NCI-H2196 (cell line): ENCODE data around the gene EAF2.
"Not testable (repeated sequence)": the region's sequence is repeated elsewhere in the genome, so short reads cannot be mapped to it uniquely, and the experiment has no call there.

Source experiments
- DNase-seq: peaks from one replicate; lab custom pipeline; 2025; ENCODE audit not compliant: unreplicated experiment; lab: John Stamatoyannopoulos, UW

EAF2 gene

GRCh38 chr3:121857778-121858177 lies 22.8 kb downstream of the EAF2 start:
- not testable (repeated sequence) for DNase-seq

DNA sequence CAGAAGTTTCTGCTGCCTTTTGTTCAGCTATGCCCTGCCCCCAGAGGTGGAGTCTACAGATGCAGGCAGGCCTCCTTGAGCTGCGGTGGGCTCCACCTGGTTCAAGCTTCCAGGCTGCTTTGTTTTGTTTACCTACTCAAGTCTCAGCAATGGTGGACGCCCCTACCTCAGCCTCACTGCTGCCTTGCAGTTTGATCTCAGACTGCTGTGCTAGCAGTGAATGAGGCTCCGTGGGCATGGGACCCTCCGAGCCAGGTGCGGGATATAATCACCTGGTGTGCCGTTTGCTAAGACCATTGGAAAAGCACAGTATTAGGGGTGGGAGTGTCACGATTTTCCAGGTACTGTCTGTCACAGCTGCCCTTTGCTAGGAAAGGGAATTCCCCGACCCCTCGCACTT lies 28.2 kb downstream of the EAF2 start:
- not testable (repeated sequence) for DNase-seq

- DNase-seq, result no peak
These were observed 28.8 kb downstream of the EAF2 start for GRCh38 chr3:121863801-121864200.

DNA sequence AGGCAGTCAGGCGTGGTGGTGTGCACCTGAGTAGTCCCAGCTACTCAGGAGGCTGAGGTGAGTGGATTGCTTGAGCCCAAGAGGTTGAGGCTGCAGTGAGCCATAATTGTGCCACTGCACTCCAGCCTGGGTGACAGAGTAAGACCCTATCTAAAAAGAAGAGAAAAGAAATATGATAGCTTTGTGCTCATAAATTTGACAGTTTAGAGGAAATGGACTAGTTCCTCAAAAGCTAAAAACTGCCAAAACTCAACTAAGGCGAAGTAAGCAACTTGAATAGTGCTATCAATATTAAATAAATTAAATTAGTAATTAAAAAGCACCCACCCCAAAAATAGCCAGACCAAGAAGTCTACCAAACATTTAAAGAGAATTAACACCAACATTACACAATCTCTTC lies 34.7 kb downstream of the EAF2 start:
- DNase-seq, result no peak

DNA sequence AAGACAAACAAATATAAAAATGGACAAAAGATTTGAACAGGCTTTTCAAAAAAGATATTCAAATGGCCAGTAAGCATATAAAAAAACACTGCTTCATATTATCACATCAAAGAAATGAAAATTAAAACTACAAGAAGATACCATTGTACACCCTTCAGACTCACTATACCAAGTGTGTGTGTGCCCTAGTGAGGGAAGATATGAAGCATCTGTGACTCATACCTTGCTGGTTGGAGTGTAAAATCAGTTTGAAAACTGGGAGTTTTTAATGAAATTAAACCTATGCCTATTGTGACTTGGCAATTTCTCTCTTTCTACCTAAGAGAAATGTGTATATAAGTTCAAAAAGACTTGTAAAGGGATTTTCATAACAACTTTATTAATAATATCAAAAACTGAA lies 35.7 kb downstream of the EAF2 start:
- DNase-seq, result no peak

DNA sequence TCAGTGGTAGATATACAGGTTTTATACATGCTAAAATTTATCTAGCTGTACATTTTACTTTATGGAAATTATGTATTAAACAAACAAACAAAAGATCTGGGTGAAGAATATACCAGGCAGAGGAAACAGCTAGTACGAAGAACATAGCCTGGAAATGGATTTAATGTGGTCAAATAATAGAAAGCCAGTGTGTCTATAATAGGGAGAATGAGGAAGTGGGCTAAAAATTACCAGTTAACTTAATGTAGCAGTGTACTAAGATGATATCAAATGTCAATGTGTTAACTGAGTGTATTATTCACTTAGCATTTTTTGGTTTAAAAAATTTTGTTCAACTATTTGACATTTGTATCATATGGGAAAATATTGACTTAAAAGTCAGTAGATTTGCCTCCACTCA lies 36.4 kb downstream of the EAF2 start:
- DNase-seq, result no peak

DNA sequence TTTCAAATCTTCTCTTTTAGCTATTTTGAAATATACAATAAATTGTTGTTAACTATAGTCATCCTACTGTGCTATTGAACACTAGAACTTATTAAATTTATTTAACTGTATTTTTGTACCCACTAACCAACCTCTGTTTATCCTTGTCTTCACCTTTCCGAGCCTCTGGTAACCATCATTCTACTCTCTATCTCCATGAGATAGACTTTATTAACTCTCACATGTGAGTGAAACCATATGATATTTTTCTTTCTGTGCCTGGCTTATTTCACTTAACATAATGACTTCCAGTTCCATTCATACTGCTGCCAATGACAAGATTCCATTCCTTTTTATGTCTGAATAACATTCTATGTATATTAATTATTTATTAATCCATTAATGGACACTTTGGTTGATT lies 43.4 kb downstream of the EAF2 start:
- no peak for DNase-seq

DNA sequence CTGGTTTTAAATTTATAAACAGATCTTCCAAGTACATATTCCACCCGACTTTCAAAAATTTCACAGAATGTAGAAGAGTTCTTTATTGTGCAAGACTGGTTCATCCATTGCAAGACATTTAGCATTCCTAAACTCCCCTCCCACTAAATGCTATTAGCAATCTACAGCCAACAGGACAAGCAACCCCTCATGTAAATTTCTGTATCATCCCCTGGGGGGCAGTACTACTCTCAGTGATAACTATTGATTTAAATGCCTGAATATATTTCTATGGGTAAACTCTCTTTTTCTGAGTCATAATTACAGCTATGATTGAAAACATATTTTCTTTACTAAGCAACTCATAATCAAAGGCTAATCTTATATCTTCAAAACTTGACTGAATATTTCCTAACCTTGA lies 48.5 kb downstream of the EAF2 start:
- peak; percentile 13 for DNase-seq

- no peak for DNase-seq
These were observed 50.4 kb downstream of the EAF2 start for GRCh38 chr3:121885386-121885785.

GRCh38 chr3:121894301-121894990 lies 59.4 kb downstream of the EAF2 start, which contains the start of gene SLC15A2:
Gene SLC15A2, plus strand, starts transcription at chr3:121894401. Its CDS starts 76 bp downstream, at chr3:121894477.
- peak; percentile 31 for DNase-seq

DNA sequence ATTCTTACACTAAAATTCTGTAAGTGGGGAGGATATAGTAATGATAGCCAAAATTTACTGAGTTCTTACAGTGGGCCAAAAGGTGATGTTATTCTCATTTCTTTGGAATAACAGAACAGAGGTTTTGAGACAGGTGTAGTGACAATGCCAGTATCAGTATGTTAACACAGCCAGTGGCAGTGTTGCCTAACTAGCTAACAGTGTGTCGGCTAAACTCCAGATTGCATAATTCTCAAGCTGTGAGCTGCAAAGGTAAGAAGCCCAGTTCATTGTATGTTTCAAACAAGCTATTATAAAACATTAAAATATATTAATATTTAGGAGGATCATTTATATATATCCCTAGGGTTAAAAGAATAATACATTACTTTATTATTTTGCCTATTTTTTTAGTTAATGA lies 60.1 kb downstream of the EAF2 start:
- DNase-seq, result no peak

GRCh38 chr3:121895736-121896135 lies 60.7 kb downstream of the EAF2 start:
- DNase-seq, result no peak

DNA sequence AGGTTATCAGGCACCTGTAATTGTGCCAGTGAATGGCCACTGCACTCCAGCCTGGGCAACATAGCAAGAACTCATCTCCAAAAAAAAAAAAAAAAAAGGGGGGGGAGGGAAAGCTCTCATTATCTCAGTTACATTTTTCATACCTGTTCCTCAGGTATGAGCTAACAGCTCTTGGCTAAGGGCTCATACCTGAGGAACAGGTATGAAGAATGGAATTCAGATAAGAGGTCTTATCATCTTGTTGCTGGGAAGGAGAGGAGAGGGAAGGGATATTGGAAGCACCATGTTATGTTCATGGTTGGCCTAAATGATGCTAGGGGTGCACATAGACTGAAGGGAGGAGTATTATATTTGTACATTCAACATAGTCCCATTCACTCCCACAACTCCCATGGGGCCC lies 61.8 kb downstream of the EAF2 start:
- DNase-seq, result no peak

DNA sequence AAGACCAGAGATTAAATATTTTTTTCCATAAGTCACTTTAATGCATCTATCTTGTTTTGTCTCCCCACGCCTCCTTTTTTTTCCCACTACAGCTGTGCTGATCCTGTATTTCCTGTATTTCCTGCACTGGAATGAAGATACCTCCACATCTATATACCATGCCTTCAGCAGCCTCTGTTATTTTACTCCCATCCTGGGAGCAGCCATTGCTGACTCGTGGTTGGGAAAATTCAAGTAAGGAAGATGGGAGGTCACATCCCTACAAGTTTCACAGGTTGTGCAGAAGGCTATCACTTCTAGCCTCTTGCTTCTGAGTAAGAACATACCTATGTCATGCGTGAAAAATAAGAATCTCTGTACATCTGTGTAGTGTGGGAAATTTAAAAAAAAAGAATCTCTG lies 62.3 kb downstream of the EAF2 start:
- DNase-seq, result no peak

DNA sequence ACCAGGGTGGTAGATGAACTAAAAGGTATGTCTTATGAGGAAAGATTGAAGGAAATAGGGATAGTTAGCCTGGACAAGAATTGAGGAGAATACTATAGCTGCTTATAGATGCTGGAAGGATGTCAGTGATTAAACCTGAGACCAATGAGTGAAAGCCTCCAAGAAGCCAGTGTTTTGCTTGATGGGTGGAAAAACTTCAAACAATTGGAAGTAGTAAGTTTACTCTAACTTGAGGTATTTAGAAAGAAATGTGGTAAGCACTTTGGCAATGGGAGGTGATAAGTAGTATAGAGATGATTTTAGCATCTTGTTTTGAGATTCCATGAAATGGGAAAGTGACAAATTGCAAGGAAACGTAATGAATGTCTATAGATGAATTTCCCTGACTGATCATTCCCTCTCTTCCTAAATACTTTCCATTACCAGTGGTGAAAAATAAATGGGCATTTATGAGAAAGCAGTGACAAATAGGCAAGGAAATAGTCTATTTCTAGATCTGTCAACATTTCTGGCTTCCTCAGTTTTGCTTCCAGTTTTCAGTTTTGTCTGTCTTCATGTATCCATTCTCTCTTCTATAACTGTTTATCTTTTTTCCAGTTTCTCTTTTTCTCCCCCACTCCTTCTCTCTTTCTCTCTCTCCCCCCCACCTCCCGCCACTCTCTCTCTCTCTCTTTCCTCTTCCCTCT lies 78.4 kb downstream of the EAF2 start:
- no peak for DNase-seq

GRCh38 chr3:121914081-121914998 lies 79.3 kb downstream of the EAF2 start:
- DNase-seq, result no peak

- no peak for DNase-seq
These were observed 81.2 kb downstream of the EAF2 start for GRCh38 chr3:121916189-121916588.

DNA sequence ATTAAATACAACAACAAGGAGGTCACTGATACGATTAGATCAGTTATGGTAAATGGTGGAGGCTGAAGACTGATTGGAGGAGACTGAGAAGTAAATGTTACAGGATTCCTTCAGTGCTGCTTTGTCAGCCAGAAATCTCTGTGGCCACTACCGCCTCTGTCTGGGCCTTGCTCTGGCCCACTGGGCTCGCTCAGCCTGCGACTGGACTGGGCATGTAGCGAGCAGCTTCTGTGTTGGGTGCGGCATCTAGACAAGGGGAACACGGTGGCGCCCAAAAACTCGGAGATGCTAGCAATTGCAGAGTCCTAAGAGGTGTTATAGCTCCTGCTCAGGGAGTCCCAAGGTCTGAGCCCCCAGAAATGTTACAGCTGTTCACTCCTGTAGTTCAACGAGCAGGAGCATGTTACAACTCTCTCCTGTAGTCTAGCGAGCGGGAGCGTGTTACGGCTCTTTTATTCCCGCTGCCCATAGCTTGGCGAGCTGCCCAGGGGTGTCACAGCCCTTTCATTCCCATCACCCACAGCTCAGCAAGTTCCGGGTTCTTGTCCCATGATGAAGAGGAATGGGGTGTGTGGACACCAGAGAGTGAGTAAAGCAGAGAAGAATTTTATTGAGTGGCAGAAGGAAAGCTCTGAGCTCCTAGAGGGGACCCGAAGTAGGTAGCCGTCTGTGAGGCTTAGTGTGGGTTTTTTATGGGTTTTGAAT lies 83.9 kb downstream of the EAF2 start:
- no peak for DNase-seq

GRCh38 chr3:121924734-121925133 lies 89.7 kb downstream of the EAF2 start:
- no peak for DNase-seq

GRCh38 chr3:121926380-121926779 lies 91.4 kb downstream of the EAF2 start:
- no peak for DNase-seq
